C4-2B (cell line): ENCODE data around the gene LHX5.

Source experiments
- ZFX ChIP-seq: fragments of 450-650 bp; IDR thresholded peaks from 2 replicates; pipeline ENCODE4 v1.6.1; 2017
- TF ChIP-seq, protein P1 (sequence below): fragments of 450-650 bp; conservative IDR thresholded peaks from 2 replicates; pipeline ENCODE4 v1.5.1; 2017; ENCODE audit warnings: mild to moderate bottlenecking

DNA sequence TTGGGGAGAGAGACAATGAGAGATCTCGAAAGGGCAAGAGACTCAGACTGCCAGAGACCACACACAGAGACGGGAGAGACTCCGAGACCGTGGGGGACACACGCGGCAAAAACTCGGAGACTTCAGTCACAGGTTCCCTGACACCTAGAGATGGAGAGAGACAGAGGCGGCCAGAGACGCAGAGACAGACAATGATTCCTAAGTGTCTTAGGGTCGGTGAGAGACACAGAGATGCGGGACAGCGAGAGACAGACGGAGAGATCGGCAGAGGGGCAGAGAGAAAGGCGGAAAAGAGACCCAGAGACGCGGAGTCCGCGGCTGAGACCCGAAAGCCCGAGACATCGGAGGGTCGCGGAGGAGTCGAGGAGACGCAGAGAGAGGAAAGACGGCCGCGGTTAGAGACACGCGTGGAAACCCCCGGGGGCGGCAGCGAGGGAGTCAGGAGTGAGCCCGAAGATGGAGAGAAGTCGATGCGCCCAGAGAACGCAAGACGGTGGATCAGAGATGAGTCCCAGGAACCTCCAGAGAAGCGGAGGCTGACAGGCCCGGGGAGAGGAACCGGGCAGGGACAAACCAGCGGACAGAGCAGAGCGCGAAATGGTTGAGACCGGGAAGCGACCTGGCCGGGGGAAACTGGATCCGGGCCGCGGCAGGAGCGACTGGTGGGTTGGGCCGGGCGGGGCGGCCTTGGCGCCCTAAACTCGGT, 7.8 kb downstream of the LHX5 start:
- TF ChIP-seq, protein P1, sequence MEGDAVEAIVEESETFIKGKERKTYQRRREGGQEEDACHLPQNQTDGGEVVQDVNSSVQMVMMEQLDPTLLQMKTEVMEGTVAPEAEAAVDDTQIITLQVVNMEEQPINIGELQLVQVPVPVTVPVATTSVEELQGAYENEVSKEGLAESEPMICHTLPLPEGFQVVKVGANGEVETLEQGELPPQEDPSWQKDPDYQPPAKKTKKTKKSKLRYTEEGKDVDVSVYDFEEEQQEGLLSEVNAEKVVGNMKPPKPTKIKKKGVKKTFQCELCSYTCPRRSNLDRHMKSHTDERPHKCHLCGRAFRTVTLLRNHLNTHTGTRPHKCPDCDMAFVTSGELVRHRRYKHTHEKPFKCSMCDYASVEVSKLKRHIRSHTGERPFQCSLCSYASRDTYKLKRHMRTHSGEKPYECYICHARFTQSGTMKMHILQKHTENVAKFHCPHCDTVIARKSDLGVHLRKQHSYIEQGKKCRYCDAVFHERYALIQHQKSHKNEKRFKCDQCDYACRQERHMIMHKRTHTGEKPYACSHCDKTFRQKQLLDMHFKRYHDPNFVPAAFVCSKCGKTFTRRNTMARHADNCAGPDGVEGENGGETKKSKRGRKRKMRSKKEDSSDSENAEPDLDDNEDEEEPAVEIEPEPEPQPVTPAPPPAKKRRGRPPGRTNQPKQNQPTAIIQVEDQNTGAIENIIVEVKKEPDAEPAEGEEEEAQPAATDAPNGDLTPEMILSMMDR = no peak
- TF ChIP-seq ZFX = no peak
